KOPT-K1 (cell line): ENCODE data around the gene P2RX2.

Experiments
- H3K27ac ChIP-seq: fragments of 200-600 bp; sonication (generic); 2 replicates; pipeline ENCODE4 v1.5.1; 2016; ENCODE audit warnings: antibody characterized with exemption, mild to moderate bottlenecking, low read depth, low read length; ENCODE audit not compliant: poor library complexity, severe bottlenecking
- H3K36me3 ChIP-seq: fragments of 200-600 bp; sonication (generic); 2 replicates; pipeline ENCODE4 v1.5.1; 2017; ENCODE audit warnings: antibody characterized with exemption, mild to moderate bottlenecking, low read length, moderate library complexity; ENCODE audit not compliant: insufficient read depth
- H3K9me3 ChIP-seq: fragments of 200-600 bp; sonication (generic); 2 replicates; pipeline ENCODE4 v1.5.1; 2017; ENCODE audit warnings: antibody characterized with exemption, low read length, mild to moderate bottlenecking; ENCODE audit not compliant: insufficient read depth, poor library complexity, severe bottlenecking

The P2RX2 gene

GRCh38 chr12:132619071-132619385, 452 bp downstream of the P2RX2 start:
- Histone ChIP-seq H3K27ac (no peak overlapping the region), H3K36me3 (peaks cover 19% of the 10 kb centered on the region), H3K9me3 (peaks cover 23% of the 10 kb centered on the region)

- H3K36me3 ChIP-seq, result peaks cover 24% of the 10 kb centered on the region
- H3K9me3 ChIP-seq, result peaks cover 23% of the 10 kb centered on the region
- H3K27ac ChIP-seq, result no peak overlapping the region
Measured at GRCh38 chr12:132619386-132620112, 973 bp downstream of the P2RX2 start.

DNA sequence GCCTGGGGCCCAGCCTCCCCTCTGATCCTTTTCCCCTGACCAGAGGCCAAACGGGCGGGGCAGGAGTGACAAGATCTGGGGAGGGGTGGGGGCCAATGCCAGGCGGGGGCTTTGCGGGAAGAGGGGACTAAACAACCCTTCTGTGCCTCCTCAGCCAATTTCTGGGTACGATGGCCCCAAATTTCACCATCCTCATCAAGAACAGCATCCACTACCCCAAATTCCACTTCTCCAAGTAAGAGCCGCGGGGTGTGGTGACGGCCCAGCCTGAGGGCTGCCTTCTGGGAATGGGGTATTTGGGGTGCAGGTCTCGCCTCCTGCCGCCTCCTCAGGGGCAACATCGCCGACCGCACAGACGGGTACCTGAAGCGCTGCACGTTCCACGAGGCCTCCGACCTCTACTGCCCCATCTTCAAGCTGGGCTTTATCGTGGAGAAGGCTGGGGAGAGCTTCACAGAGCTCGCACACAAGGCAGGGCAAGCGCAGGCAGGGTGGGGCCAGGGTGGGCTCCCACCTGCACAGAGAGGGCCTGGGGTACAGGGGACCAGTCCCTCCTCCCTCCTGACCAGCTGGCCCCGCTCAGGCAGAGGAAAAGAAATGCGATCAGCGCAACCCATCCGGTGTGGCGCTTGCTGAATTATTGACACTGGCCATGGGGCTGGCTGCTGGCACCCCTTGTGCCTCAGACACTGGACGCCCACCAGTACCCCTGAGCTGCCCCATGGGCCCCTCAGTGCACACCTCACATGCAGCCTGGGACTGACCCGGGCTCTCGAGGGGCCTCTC, 1.7 kb downstream of the P2RX2 start:
- H3K9me3 ChIP-seq, result peaks cover 23% of the 10 kb centered on the region
- no peak overlapping the region for H3K27ac ChIP-seq
- peaks cover 31% of the 10 kb centered on the region for H3K36me3 ChIP-seq

- H3K27ac ChIP-seq, result no peak overlapping the region
- H3K36me3 ChIP-seq, result peaks cover 39% of the 10 kb centered on the region
- peaks cover 18% of the 10 kb centered on the region for H3K9me3 ChIP-seq
Measured at GRCh38 chr12:132620899-132621656, 2.5 kb downstream of the P2RX2 start.

GRCh38 chr12:132621657-132622435, 3.3 kb downstream of the P2RX2 start:
- Histone ChIP-seq H3K36me3 (peaks cover 47% of the 10 kb centered on the region), H3K27ac (no peak overlapping the region), H3K9me3 (peaks cover 10% of the 10 kb centered on the region)

DNA sequence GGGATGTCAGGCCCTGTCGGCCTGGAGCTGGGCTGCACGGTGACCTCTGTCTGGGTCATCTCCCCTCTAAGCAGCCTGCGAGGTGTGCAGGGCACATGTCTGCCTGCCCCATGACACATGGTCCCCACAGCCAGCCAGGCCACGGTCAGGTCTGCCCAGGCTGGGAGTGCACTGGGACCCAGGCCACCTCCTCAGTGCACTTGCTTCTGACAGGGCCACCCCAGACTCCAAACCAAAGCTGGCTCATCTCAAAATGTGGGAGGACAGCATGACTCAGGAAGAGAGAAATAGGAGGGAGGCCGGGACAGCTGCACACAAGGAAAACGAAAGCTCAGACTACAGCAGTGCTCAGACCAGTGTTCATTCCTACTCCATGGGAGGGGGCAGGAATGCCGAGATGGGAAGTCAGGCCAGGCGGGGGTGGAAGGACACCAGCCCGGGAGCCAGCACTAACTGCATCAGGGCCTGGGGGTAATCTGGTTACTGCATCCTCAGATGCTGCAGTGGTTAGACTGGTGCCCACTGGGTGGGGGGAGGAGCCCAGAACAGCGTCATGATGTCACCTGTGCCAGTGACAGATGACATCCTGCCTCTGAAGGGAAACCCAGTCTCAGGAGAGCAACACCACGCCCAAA, 4.0 kb downstream of the P2RX2 start:
- Histone ChIP-seq H3K36me3 (peaks cover 54% of the 10 kb centered on the region), H3K9me3 (peaks cover 3% of the 10 kb centered on the region), H3K27ac (no peak overlapping the region)

DNA sequence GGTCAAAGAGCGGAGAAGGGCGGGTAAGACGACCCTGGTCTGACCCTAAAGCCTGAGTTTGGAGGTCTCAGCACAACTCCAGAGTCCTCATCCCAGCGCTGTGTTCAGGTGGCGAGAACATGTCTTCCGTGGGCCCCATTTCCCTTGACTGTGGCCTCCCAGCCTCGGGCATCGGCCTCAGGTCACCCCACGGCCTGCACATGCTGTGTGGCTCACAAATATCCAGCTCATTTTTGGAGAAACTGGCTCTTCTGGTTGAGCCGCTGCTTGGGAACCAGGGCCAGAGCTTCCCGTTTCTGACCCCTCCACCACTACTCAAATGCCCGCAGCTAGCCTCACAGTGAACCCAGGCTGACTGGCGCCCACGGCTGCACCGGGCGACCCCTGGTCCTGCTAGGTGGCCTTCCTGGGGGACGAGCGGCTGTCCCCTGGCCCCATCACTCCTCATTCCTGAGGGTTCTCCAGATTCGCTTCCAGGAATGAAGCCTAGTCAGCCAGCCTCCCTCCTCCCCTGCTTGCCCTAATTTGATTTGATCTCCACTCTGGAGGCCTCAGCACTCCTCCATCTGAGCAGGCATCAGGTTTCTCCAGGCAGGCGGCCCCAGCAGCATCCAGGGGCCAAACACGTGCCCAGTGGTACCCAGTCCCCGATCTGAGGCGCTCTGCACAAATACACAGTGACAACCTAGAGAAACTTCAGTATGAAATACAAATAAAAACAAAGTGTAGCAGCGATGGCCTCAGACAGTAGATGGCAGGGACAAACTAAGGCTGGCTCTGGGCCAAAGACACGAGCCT, 4.7 kb downstream of the P2RX2 start:
- H3K9me3 ChIP-seq, result no peaks in the 10 kb centered on the region
- no peak overlapping the region for H3K27ac ChIP-seq
- peaks cover 60% of the 10 kb centered on the region for H3K36me3 ChIP-seq

DNA sequence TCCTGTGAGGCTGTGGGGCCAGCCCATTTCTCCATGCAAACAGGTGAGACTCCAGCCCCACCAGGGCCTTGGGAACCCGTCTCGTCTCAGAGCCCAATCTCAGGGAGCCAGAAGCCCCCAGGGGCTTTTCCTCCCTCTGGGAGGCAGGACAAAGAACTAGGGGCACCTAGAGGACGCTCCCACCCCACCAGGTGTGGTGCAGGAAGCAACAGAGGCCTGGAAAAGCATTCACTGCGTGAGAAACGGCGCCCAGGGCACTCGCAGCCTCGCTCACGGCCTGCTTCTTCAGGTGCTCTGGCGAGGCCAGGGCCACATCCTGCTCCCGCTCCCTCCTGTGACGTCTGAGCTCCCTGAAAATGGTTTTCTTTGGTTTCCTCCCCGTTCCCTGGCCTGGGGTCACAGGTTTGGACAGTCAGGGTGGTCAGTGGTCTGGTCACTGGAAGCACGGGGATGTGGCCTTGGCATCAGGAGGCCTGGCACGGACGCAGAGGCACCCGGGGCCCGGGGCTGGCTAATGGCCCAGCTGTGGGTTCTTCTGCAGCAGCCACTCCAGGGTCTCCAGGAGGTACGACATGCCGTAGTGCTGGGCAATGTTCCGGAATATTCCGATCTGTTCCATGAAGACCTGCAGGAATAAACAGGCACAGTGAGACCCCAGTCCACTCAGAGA, 5.7 kb downstream of the P2RX2 start:
- peaks cover 71% of the 10 kb centered on the region for H3K36me3 ChIP-seq
- no peak overlapping the region for H3K27ac ChIP-seq
- no peaks in the 10 kb centered on the region for H3K9me3 ChIP-seq

GRCh38 chr12:132624910-132625630, 6.5 kb downstream of the P2RX2 start:
- peaks cover 78% of the 10 kb centered on the region for H3K36me3 ChIP-seq
- H3K27ac ChIP-seq, result no peak overlapping the region
- H3K9me3 ChIP-seq, result no peaks in the 10 kb centered on the region

- Histone ChIP-seq H3K27ac (no peak overlapping the region), H3K36me3 (peaks cover 86% of the 10 kb centered on the region), H3K9me3 (no peaks in the 10 kb centered on the region)
Measured at GRCh38 chr12:132625731-132626430, 7.3 kb downstream of the P2RX2 start.

GRCh38 chr12:132629330-132629729, 10.8 kb downstream of the P2RX2 start:
- peaks cover 99% of the 10 kb centered on the region for H3K36me3 ChIP-seq
- H3K9me3 ChIP-seq, result no peaks in the 10 kb centered on the region
- H3K27ac ChIP-seq, result no peak overlapping the region

DNA sequence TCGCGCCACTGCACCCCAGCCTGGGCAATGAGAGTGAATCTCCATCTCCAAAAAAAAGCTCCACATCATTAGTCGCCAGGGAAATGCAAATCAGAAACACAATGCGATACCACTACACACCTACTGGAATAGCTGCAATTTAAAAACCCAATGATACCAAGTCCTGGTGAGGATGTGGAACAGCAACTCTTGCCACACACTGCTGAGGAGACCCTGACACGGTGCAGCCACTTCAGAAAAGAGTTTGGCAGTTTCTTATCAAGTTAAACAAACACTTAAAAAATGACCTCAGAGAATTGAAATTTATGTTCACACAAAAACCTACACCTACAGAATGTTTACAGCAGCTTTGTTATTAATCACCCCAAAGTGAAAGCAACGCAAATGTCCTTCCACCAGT, 12.1 kb downstream of the P2RX2 start:
- Histone ChIP-seq H3K36me3 (peaks cover 99% of the 10 kb centered on the region), H3K9me3 (no peaks in the 10 kb centered on the region), H3K27ac (no peak overlapping the region)
